HCT116 (cell line): ENCODE measurements around the gene AP3D1.

Experiments used
- CEBPB ChIP-seq: IDR thresholded peaks from 2 replicates; pipeline ENCODE4 v1.6.1; 2012; ENCODE audit warnings: low read depth
- EGR1 ChIP-seq: IDR thresholded peaks from 2 replicates; pipeline ENCODE4 v1.6.1; 2012; ENCODE audit warnings: low read depth
- RAD21 ChIP-seq: IDR thresholded peaks from 2 replicates; pipeline ENCODE4 v1.6.1; 2012; ENCODE audit warnings: low read depth, mild to moderate bottlenecking
- TCF7L2 ChIP-seq: IDR thresholded peaks from 2 replicates; pipeline ENCODE4 v1.7.0; 2011; ENCODE audit warnings: borderline replicate concordance, inconsistent platforms; ENCODE audit not compliant: insufficient read depth, insufficient read length; ENCODE audit errors: extremely low read depth
- TF ChIP-seq, protein P1 (sequence below), 3 experiments: fragments of 200-600 bp in 1 of 3; sonication (generic) in 1 of 3; IDR thresholded peaks in 2 of 3; conservative IDR thresholded peaks in 1 of 3; 2 replicates each; pipeline ENCODE4 v1.5.1; 2012 to 2017; ENCODE audit warnings: low read depth in 2 of 3, low read length in 2 of 3, antibody characterized with exemption in 1 of 3, borderline replicate concordance in 1 of 3, control low read depth in 1 of 3, mild to moderate bottlenecking in 1 of 3, mixed read lengths in 1 of 3, mixed run types in 1 of 3, moderate library complexity in 1 of 3; ENCODE audit not compliant: insufficient read depth in 1 of 3

DNA sequence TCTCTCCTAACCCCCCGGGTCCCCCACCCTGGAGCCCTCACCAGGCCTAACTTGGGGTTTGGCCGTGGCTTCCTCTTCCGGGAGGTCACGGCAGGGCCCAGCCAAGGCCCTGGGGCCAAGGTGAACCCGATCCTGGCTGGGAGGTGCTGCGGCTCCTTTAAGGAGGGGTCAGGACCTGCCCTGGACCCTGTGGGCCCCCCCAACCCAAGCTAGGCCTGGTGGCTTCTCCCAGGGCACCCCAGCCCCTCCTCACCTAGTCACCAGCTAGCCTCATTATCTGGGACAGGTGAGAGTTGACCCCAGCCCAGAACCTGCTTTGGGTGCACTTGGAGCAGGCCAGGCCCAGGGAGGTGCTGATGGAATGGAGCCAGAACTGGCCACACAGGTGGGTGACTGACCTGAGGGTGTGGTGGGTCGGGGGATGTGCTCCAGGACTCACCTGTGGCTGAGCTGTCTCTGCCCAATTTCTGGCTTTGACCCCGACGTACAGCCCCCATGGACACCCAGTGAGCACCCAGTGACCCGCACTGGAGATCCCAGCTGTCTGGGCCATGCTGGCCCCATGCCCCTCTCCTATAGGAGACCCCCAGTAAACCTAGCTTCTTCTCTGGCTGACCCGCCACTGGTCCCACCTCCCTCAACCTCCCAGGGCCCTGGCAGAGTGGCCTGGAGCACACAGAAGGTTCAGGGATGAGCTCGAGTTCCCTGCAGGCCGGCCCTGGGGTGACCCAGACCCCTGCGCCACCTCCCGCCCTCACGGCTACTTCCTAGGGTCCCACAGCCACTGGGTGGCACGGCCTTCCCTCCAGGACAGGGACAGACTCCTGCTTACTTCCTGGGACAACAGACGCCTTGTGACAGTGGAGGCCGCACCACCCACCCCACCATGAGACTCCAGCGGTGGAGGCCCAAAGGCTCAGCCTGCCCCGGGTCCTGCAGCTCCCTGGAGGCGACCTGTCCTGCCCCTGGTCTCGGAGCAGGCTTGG is 93.6 kb downstream of the AP3D1 start:
- TF ChIP-seq CEBPB, result no peak
- TF ChIP-seq, protein P1, sequence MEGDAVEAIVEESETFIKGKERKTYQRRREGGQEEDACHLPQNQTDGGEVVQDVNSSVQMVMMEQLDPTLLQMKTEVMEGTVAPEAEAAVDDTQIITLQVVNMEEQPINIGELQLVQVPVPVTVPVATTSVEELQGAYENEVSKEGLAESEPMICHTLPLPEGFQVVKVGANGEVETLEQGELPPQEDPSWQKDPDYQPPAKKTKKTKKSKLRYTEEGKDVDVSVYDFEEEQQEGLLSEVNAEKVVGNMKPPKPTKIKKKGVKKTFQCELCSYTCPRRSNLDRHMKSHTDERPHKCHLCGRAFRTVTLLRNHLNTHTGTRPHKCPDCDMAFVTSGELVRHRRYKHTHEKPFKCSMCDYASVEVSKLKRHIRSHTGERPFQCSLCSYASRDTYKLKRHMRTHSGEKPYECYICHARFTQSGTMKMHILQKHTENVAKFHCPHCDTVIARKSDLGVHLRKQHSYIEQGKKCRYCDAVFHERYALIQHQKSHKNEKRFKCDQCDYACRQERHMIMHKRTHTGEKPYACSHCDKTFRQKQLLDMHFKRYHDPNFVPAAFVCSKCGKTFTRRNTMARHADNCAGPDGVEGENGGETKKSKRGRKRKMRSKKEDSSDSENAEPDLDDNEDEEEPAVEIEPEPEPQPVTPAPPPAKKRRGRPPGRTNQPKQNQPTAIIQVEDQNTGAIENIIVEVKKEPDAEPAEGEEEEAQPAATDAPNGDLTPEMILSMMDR (IDR thresholded peaks at IDR 0.05 in 2 of 3, conservative IDR thresholded peaks at IDR 0.05 in 1 of 3; ENCODE audit: borderline replicate concordance in 1 of 3, insufficient read depth in 1 of 3, low read depth in 2 of 3, low read length in 2 of 3), result no peak
- TF ChIP-seq RAD21, result no peak
- no peak for TF ChIP-seq EGR1
- no peak for TF ChIP-seq TCF7L2
